22Rv1 (cell line): ENCODE results near the gene CATSPER4.

Source experiments
- CTCF ChIP-seq: fragments of 450-650 bp; IDR thresholded peaks from 2 replicates; pipeline ENCODE4 v1.5.1; 2017; ENCODE audit warnings: mild to moderate bottlenecking
- ZFX ChIP-seq: fragments of 450-650 bp; IDR thresholded peaks from 2 replicates; pipeline ENCODE4 v1.6.1; 2017; ENCODE audit warnings: antibody characterized with exemption, borderline replicate concordance

DNA sequence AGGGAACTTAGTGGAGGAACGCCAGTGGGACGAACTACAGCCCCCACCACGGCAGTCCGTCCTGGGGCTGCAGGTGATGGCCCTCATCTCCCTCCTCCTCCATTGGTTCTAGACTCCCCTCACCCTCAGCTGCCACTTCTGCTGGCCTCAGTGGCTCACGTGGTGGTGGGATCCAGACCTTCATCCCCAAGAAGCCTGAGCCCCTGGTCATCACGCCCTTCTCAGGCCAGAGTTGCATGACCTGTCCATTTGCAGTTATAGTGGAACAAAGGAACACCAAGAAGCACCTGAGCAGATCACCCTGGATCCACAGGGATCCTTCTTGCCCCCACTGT is 44.5 kb upstream of the CATSPER4 start:
- TF ChIP-seq CTCF = no peak
- no peak for TF ChIP-seq ZFX
